Heart left ventricle (tissue), 13 donors: ENCODE results near the gene SLC6A9.

ENCODE experiments used
- CTCF ChIP-seq, 12 donors: fragments of 200-600 bp; sonication (generic) in 4 of 12; IDR thresholded peaks; one replicate each; pipeline versions ENCODE4 v1.5.0 to v1.8.0; 2018 to 2022; ENCODE audit warnings: antibody characterized with exemption in 12 of 12, mild to moderate bottlenecking in 5 of 12
- POLR2A ChIP-seq, 2 donors: fragments of 450-650 bp; IDR thresholded peaks; one replicate each; pipeline ENCODE4 v1.6.1; 2017; ENCODE audit warnings: antibody characterized with exemption in 2 of 2, mild to moderate bottlenecking in 2 of 2, moderate library complexity in 2 of 2
- donor health status: ischemic (EF 13 %, LVEDD 7.1; RV severe dilation, severe dysfunction).
- donor health status: DM: no; HTN: yes; CAD: no.
- donor health status: DM: no; HTN: no; CAD: no.
- donor health status: ischemic (EF 25% LVEDD 6.9; RV normal size, moderate dysfunction).
- donor health status: ischemic (EF 25% LVEDD 5.7; RV mildly dilated, moderate dysfunction).
- donor health status: ischemic (EF 35%, LVEDD 5.7; RV mildly dilated, moderate dysfunction).
- donor health status: nonischemic (EF 11% LVEDD 7.7; RV severe dilation, severe dysfunction).
- donor health status: DM: yes; HTN: yes; CAD: no.
- donor health status: PGD.
- donor health status: ischemic (EF 29% LVEDD 5.4; RV normal size, mild dysfunction).
- donor health status: nonischemic (EF 23%, LVEDD 6.1; RV moderate dilation, normal function).

- TF ChIP-seq CTCF (IDR thresholded peaks at IDR 0.05): no peak
- no peak for TF ChIP-seq POLR2A (IDR thresholded peaks at IDR 0.05)
Measured at GRCh38 chr1:44000122-44000665, 31.1 kb downstream of the SLC6A9 start.
